Measurements from ENCODE around the gene FGFR2.

The FGFR2 gene

DNA sequence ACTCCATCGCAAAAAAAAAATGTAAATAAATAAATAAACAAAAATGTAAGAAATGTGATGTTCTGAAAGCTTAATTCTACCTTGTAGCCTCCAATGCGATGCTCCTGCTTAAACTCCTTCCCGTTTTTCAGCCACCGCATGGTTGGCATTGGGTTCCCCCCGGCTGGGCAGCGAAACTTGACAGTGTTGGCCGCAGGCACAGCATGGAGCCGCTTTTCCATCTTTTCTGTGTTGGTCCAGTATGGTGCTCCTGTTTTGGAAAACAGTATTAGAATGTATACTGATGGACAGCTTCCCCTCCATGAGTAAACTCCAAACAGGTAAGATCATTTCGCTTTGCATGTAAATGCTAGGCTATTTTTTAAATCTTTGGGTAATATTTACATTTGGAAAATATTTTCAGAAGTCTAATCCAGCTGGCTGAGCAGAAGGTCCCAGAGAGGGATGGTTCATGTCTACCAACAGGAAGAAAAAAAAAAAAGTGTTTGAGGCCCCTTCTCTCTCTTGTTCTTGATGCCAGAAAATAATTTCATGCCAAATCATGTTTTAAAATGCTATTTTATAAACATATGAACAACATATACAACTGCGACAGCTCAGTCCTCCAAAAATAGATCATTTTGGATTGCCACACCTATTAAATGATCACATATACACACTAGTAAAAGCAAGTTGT is 46.9 kb downstream of the FGFR2 start:
- DNase-seq = no peak

DNA sequence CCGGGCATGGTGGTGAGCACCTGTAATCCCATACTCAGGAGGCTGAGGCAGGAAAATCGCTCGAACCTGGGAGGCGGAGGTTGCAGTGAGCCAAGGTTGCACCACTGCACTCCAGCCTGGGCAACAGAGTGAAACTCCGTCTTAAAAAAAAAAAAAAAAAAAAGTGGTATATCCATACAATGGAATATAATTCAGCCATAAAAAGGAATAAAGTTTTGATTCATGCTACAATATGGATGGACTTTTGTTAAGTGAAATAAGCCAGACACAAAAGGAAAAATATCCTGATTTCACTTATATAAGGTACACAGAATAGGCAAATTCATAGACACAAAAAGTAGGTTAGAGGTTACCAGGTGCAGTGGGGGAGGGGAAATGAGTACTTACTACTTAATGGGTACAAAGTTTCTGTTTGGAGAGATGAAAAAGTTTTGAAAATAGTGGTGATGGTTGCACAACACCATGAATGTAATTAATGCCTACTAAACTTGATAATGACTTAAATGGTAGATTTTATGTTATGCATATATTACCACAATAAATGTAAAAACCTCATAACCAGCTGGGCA is 53.9 kb downstream of the FGFR2 start:
- no peak for DNase-seq

DNA sequence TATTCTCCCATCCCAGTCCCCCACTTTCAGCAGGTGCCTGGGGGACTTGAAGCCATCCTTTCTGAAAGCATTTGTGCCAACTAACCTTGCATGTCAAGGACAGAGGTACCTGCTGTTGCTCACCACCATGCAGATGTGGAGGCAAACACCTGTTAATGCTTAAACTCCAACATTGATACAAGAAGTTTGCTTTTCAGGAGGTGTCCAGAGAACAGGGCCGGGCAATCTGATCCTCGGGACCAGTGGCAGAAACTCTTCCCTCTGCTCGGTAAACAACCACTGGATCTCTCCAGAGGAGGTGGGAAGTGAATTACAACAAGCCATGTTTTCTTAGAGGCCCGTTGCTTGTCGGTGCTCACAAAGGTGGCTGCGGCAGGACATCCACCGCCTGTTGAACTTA is 54.7 kb downstream of the FGFR2 start:
- DNase-seq = no peak

DNA sequence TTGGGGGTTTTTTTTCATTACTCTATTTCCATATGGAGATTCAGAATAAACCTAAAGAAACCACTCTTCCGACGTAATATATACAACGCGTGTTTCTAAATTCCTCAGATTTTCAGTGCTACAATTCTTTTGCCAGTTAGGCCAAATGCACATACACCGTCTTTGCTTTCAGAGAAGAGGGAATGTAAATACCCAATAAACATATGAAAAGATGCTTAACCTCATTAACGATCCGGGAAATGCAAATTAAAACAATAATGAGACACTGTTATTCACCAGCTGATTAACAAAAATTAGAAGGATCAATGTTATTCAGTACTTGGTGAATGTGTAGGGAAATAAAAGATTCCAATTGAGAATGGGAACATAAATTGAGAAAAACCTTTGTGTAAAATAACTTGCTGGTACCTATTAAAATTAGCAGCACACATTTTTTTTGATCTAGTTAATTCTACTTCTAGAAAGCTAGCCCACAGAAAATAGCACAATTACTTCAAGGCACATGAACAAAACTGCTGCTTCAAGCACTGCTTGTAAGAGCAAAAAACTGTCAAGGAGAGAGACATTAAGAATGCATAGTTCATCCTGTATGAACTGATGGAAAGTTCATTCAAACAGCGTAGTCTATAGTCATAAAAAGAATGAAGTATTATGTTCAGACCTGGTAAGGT is 56.7 kb downstream of the FGFR2 start:
- no peak for DNase-seq

DNA sequence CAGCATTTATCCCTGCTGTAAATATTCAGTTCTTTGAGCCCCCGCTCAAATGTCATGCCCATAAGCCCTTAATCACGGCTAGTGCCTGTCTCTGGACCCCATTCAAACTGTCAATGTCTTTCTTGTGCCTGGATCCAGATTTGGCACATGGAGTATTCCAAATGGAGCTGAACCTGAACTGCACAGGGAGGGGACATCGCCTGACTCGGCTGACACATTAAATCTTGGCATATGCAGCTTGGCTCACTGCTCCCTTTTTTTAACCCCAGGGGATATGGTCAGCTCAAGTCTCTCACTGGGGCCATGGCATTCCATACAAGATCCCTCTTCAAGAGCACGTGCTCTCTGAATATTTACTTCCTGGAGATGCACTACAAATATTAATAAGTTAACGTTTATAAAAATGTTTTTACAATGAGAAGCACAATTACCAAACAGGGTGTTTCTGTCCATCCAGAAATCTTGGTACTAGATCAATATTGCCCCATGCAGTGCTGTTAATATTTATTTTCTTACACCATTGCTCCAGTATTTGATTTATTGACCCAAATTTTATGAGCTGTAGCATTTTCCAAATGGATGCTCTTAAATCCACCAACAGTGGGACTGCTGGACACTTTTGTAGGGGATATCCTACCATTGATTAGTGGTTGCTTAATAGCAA is 57.4 kb downstream of the FGFR2 start:
- no peak for DNase-seq

DNA sequence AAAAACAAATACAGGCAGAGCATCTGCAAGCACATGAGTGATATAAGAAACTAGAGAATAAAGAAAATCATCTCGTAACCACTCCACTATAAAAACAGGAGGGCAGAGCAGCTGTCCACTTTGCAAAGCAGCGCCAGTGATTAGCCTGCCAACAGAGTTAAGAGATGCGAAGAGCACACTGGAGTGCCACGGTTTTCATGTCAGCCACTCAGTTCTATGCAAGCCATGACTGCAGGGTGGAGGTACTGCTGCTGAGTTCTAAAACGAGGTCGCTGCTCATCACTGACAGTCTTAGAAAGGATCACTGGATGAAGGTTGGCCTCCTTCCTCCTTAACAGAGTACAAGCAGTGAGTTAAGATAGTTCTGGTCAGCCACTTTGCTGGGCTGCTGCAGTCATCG is 58.5 kb downstream of the FGFR2 start:
- no peak for DNase-seq

DNA sequence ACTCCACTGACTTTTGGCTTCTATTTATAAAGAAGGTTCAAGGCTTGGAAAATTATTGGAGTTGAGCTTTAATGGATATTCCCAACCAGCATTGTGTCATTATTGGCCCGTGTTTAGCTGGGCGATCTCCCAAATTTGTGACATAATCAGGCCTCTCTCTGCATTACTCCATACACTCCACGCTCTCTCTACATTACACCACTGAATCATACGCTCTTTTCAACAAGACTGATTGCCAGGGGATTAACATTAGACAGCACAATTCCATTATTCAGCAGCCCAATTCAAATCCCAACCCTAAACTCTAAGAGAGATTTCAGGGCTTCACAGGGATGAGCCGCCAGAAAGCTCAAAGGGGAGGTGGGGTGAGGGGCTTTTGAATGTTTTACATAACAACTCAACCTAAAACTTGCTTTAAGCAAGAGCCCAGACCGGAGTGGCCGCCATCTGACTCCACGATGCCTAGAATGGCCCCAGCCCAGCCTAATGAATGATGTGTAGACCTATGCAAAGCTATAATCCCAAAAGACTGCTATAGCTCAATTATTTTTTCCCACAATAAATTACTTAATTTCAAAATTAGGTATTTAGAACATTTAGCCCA is 61.8 kb downstream of the FGFR2 start:
- DNase-seq = no peak

DNA sequence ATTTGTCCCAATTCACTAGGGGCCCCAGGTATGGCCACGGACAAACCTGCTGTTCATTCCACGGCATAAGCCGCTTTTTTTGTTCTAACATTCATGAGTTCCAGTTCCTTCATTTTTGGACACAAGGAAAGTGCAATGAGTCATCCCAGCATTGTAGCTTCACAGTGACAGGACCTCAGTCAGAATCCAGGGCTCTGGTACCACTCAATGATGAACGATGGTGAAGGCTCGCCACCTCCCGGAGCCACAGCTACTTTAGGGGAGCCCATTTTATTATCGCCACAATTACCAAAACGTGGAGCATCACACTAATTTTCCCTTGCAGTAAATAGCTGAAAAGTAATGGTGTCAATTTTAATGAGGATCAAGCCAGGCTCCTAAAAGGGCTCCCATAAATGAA is 62.9 kb downstream of the FGFR2 start:
- no peak for DNase-seq

DNA sequence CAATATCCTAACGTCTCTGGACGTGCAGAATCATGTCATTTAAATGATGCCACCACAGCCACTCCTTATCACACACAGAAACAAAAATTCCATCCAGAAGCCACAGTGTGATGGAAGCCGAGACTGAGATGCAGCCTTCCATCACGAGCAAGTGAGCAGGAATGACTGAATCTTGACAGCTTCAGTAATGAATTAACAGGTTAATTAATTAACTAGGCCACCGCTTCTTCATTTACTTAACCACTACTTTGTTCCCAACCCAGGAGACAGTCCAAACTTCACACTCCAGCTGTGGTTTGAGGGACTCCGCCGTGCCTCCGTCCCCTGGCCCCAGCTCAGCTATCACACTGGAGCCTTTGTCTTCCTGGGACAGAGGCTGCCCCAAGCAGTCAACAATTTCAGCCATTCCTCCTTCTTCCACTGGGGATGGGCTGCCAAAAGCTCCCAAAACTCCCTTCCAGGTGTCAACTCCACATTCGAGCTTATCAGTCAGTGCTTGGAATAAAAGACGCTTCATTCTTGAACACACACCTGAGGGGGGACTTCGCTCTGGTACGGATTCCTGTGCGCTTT is 65.9 kb downstream of the FGFR2 start:
- no peak for DNase-seq

DNA sequence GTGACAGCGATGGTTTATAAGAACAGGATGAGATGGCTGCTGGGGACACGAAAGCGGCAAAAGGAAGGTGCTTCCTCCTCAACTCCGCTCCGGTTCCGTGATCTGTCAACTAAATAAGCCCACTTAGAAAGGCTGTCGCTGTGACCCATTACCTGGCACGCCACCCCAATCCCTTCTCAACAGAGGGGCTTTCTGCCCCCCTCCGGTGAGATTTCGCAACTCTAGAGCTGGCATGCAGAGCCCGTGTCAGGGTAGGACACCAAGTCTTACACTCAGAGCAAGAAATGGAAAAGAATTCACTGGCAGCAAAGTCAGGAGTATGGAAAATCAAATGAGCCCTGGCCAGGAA is 66.4 kb downstream of the FGFR2 start:
- DNase-seq = no peak

DNA sequence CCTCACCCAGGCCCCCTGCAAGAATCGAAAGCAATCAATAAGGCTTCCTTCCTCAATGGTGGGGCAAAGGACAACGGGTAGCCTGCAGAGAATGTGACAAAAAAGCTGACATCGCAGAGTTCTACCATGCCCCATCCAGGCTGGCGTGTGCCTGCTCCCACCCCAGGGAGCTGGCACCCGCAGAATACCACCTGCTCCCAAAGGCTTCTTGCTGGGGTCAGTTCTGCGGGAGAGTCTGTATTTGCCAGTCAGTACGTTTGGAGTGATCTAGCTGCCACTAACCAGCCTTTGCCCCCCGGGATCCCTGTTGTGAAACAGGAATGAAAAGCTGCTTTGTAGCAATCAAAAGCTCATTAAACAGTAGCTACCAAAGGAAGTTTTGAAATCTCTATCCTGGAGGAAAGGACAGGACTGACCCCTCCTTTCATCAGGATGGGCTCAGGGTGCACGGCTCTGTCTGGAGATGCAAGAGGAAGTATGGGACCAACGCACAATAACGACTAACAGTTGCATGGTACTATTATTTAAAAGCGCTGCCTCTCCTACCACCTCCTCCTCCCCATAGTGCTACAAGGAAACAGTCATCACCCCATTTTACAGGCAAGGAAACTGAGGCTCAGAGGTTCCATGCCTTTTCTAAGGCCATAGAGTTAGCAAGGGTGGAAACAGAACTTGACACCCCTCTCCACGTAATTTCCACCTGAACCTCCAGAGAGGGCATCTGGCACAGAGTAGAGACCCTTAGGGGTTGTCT is 67.0 kb downstream of the FGFR2 start:
- no peak for DNase-seq

DNA sequence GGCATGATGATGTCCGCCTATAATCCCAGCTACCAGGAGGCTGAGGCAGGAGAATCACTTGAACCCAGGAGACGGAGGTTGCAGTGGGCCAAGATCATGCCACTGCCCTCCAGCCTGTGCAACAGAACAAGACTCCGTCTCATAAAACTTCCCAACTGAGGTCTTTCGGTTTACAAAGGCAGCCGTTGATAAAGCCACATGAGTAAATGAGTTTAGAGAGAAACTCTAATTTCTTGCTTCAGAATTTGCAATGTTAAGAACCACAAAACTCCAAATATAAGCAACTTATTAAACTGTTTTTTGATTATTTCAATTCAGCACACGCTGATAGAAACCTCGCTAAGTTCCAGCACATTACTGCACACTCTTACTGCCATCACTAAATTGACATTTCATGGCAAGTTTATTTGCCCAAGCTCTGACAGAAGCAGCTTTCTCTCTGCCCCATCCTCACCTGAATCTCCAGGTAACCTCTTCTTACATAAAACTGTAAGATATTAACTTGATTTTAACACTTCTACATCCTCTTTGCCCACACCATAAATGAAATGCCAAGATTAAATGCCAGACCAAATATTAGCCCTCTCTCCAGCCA is 67.7 kb downstream of the FGFR2 start:
- no peak for DNase-seq

DNA sequence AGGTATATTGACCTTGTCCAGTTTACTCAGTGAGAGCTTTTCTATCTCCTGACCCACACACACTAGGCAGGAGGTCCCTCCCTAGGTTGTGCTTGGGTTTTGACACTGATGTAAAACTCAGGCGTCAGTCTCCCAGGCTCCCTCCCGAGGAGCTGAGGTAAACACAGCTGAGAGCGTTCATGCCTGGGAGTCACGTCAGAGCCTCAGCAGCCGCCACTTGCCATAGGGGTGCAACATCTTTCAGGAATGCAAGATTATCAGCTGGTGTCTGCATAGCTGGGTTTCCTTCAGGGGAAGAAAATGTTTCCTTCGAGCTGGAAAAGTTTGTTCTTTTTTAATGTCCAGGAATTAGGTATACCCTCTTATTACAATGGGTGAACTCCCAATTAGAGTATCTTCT is 70.6 kb downstream of the FGFR2 start:
- DNase-seq = no peak

DNA sequence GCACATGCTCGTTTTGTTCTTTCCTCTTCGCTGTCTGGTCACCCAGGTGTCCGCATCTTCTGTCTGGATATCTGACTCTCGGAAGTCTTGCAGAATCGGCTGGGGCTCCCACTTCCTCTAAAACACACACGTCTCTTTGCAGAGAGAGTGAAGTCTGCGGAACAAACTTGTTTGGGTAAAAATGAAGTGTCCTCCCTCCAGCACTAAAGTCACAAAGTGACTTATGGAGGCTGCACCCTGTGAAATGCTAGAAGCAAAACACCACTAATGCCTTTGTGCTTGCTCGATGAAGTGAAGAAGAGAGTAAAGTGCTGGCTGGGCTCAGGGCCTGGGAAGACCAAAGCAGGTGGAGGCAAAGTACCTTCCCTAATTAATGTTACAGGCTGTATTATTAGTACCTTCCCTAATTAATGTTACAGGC is 71.4 kb downstream of the FGFR2 start:
- no peak for DNase-seq

DNA sequence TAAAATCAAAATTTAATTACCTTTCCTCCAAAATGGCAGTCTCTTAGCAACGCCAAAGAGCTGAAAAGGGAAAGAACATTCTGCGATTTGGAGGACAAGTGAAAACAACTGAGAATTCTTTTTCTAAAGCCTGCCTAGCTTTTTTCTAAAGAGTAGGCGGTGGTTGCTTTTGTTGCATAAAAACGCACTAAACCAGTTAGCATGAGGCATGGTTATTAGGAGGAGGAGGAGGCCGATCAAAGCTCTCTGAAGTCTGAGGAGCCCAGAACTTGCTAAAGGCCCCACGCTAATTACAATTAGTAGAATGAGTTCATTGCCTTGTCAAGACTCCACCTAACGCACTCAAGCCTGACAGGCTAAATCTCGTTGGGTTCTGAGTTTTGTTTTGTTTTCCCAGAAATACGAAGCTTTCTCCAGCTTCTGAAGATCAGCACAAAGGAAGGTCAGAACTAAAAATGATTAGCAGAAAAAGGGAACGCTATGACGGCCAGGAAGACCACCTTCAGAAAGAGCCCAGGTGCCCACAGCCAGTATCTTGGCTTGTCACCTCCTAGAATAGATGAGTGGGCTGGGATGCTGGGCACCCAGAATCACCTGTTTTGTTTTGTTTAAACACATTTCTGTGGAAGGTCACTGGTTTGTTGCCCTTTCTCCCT is 72.0 kb downstream of the FGFR2 start:
- no peak for DNase-seq

DNA sequence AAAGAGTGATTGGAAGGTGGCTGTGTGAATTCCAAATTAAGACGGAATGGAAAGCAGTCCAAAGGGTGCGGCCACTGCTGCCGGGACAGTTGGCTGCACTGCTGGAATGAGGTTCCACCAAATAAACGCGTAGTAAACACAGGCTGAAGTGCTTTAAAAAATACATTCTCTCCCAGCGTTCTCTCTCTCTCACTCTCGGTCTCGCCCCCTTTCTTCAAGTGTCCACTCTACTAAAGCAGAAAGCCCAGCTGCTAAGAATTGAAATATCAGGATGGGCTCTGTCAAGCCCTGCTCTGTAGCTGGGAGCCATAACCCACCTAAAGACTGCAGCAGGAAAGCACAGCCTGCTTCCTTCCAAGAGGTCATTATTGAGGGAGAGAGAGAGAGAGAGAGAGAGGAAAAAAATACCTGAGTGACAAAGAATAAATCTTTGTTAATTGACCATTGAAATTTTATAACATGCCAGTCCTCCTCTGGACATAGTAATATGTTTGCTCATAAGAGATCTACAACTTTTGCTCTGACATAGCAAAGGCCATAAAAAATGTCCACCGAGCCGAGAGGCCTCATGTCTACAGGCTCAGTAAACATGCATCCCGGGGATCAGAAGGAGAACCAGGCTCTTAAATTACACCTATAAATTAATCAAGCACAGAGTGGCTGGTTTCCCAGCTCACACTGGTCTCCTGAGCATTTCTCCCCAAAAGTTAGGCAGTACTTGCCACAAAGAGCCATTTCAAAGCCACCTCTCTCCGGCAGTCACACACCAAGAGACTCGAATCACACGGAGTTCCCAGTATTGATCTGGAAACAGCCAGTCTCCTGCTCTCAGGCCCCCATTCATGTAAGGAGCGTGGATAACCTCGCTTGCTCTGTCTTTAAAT is 72.8 kb downstream of the FGFR2 start:
- no peak for DNase-seq

DNA sequence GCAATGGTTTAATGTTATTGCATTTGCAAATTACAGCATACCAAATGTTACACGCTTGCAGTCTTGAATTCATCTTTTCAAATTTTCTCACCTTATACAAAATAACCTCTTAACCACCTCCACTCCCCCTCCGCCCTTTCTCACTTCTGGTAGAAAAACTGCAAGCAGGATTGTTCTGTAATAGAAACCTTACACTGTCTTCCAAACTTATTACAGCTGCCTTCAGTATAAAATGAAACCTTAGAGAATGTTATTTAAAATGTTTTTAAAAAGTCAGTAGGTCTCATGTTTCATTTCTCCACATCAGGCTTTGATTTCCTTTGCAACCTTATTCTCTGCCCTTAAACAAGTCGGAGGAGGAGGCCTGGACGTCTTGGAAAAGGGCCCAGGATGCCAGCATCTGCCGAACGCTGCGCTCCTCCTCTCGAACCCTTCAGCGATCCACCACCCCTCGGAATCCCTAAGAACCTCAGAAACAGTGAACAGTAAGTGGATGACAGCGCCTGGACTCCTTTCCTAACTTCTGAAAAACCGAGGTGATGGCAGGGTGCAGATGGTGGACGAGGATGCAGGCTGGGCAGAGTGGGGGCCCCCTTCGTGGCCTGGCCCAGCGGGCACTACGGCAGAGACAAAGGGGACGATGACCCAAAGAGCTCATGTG is 74.0 kb downstream of the FGFR2 start:
- no peak for DNase-seq

DNA sequence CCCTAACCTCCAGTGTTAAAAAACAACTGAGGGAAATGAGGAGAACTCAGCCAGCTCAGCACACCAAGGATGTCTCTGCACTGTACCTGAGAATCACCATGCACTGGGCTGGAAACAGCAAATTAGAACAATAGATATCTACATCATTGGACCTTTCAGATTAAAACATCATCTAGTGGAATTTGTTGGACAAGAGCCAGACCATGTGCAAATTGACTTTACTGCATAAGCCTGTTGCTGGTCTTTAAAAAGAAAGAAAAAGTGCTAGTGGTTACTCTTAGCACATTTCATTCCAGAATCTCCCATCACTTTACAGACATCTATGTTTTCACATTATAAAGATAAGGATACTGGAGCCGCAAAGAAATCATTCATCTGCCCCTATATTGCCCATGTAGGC is 75.4 kb downstream of the FGFR2 start:
- DNase-seq = no peak

DNA sequence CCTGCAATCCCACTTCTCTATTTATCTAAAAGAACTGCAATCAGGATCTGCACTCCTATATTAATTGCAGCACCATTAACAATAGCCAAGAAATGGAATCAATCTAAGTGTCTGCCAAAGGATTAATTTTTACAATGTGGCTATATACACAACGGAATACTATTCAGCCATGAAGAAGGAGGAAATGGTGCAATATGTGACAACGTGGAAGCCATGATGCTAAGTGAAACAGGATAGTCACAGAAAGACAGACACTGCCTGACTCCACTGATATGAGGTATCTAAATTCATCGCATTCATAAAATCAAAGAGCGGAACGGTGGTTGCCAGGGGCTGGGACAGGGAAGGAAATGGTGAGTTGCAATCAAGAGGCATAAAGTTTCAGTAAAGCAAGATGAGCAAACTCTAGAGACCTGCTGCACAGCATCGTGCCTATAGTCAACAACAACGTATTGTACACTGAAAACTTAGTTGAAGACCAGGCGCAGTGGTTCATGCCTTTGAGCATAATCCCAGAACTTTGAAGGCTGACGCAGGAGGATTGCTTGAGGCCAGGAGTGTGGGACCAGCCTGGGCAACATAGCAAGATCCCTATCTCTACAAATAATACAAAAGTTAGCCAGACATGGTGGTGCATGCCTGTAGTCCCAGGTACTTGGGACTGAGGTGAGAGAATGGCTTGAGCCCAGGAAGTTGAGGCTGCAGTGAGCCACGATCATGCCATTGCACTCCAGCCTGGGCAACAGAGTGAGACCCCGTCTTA is 76.3 kb downstream of the FGFR2 start:
- no peak for DNase-seq
